Keratinocyte (primary cell): ENCODE data around the gene LRRC28.

Experiments used
- EZH2 ChIP-seq: IDR thresholded peaks from one replicate; pipeline ENCODE4 v1.6.1; 2012; ENCODE audit warnings: inconsistent platforms, mild to moderate bottlenecking, low read length, moderate library complexity
- TF ChIP-seq, protein P1 (sequence below), 3 experiments: IDR thresholded peaks in 1 of 3; conservative IDR thresholded peaks in 1 of 3; optimal IDR thresholded peaks in 1 of 3; 2 replicates in 2 of 3; 3 replicates in 1 of 3; pipeline versions ENCODE3 to v1.5.1; 2011; ENCODE audit warnings: low read length in 3 of 3, mild to moderate bottlenecking in 3 of 3, moderate library complexity in 2 of 3, control low read depth in 1 of 3, inconsistent platforms in 1 of 3; ENCODE audit not compliant: insufficient read depth in 2 of 3; ENCODE audit errors: extremely low read depth in 1 of 3

DNA sequence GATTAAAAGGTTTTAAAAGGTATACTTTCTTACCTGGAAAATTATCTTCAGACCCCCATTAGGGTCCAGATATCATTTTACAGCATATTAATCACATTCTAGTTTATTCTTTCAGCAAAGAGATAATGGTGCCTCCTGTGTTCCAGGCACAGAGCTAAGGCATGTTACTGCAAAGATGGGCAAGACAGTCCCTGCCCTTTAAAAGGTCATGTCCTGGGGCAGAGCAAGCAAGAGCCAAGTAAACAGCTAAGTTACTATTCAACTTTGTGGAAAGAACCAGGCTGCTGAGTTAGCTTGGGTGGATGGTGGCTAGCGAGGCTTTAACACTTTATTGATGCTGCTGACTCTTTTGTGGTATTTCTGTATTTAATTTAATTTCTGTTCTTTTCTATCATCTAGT, 75.0 kb downstream of the LRRC28 start:
- TF ChIP-seq, protein P1, sequence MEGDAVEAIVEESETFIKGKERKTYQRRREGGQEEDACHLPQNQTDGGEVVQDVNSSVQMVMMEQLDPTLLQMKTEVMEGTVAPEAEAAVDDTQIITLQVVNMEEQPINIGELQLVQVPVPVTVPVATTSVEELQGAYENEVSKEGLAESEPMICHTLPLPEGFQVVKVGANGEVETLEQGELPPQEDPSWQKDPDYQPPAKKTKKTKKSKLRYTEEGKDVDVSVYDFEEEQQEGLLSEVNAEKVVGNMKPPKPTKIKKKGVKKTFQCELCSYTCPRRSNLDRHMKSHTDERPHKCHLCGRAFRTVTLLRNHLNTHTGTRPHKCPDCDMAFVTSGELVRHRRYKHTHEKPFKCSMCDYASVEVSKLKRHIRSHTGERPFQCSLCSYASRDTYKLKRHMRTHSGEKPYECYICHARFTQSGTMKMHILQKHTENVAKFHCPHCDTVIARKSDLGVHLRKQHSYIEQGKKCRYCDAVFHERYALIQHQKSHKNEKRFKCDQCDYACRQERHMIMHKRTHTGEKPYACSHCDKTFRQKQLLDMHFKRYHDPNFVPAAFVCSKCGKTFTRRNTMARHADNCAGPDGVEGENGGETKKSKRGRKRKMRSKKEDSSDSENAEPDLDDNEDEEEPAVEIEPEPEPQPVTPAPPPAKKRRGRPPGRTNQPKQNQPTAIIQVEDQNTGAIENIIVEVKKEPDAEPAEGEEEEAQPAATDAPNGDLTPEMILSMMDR (optimal IDR thresholded peaks at IDR 0.05 in 1 of 3, IDR thresholded peaks at IDR 0.05 in 1 of 3, conservative IDR thresholded peaks at IDR 0.05 in 1 of 3; ENCODE audit: extremely low read depth in 1 of 3, insufficient read depth in 2 of 3, low read length in 3 of 3), result no peak
- no peak for TF ChIP-seq EZH2
